ENCODE data around the gene TMEM235.

Gene TMEM235

DNA sequence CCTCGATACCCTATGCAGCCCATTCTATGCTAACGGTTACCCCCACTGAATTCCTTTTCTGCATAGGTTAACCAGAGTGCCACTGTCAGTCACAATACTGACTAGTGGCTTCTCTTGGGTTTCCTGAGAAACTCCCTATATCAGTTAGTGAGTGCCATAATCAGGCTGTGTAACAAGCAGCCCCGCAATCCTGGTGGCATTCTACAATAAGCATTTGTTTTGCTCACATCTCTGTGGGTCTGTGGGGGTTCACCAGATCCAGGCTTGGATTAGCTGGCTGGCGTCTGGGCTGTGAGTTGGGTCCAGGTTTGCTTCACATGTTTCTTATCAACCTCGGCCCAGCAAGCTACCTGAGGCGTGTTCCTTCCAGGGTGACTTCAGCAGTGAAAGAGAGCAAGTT is 42.4 kb downstream of the TMEM235 start:
- DNase-seq, result no peak

DNA sequence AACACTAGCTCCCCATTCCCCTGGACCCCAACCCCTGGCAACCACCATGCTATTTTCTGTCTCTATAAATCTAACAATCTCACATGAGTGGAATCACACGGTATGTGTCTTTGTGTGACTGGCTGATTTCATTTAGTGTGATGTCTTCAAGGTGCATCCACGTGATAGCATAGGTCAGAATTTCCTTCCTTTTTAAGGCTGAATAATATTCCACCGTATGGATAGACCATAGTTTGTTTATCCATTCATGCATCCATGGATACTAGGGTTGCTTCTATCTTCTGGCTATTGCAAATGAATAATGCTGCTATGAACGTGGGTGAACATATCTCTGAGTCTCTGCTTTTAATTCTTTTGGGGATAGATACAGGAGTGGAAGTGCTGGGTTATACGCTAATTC is 43.9 kb downstream of the TMEM235 start:
- no peak for DNase-seq

DNA sequence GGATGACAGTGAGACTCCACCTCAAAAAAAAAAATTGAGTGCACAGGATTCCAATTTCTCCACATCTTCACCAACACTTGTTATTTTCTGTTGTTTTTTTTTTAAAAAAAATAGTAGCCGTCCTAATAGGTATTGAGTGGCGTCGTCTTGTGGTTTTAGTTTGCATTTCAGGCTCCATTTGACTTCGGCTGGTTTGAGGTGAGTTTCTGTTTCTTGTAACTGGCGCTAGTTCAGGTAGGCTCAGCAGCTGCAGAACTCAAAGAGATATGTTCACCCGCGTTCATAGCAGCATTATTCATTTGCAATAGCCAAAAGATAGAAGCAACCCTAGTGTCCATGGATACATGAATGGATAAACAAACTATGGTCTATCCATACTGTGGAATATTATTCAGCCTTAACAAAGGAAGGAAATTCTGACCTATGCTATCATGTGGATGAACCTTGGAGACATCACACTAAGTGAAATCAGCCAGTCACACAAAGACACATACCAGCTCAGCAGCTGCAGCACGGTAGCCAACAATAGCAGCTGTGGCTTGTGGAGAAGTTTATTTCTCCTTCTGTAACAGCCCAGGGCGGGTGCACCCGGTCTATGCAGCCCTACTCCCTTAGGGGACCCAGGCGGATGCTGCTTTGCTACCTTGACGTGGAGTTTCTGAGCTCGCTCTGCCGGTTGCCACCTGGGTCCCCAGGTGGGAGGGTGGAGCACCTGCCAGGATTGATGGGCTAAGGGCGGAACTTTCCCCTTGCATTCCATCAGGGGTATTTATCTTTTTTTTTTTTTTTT is 44.9 kb downstream of the TMEM235 start:
- no peak for DNase-seq

DNA sequence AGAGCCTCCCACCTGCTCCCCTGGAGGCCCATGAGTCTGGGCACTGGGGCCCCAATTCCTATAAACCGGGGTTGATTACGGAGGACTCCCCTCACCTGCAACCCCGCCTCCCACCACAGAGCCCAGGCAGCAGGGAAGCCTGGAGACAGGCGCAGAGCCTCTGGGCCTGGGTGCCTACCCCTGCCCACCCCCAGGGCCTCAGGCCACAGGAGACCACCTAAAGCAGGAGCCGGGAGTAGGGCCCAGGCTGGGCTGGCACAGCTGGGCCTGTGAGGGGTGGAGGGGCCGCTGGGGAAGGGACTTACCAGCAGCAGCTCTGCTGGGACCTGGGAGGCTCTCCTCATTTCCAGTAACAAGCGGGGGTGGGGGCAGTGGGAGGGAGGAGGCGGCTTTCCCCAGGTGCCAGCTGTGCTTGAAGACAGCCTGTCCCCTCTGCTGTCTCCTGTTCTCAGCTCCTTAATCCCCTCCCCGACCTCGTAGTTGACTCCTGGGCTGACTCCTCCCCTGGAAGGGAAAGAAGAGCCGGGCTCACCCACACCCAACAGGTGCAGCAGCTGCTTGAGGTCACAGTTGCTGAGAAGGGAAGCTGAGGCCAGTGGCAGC is 46.8 kb downstream of the TMEM235 start:
- DNase-seq, result no peak

DNA sequence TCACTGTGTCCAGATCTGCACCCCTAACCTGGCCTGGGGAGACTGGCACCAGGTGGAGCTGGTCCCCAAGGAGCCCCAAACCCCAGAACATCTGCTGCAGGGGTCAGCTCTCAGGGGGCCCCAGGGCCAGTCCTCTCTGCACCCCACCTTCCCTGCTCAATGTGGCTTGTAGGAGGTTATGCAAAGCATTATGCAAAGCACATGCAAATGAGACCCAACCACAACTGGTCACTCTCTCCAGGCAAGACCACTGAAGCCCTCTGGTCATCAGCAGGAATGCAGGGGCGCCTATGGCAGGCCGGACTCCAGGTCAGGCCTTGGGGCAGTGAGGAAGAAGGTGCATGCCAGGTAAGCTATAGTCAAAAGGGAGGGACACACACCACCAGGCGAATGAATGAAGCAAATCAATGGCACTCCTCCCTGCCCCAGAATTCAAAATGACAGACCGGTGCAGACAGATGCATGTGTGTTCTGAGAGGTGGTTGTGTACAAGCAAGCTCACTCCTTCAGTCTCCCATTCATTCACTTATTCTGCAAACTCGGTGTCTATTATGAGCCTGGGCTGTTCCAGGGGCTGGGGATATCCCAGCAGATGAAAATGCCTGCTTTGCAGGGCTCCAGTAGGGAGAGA is 48.0 kb downstream of the TMEM235 start:
- DNase-seq, result no peak

DNA sequence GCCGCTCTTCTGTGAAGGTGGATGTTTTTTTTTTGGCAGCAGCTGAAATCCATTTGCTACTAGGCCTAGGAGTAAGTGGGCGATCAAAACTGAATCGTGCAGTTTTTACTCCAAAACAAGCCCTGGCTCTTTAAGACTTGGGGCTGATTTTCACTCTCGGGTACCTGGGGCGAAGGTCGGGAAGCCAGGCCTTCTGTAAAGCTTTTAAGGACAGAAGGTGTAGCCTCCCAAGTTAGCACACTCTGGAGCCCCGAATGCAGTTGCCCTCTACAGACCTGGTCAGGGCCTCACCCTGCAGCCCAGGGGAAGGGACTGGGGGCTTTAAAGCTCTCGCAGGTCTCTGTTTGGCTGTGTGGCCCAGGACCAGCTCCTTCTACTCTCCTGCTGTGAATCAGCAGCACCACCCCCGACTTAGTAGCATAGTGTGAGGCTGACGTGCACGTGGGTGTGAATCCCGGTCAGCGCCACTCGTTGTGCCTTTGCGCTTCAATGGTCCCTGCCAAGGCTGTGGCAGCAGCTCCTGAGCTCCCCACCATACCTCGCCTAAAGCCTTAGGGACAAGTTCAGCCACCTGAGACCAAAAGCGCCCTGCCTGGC is 49.9 kb downstream of the TMEM235 start:
- DNase-seq, result no peak

DNA sequence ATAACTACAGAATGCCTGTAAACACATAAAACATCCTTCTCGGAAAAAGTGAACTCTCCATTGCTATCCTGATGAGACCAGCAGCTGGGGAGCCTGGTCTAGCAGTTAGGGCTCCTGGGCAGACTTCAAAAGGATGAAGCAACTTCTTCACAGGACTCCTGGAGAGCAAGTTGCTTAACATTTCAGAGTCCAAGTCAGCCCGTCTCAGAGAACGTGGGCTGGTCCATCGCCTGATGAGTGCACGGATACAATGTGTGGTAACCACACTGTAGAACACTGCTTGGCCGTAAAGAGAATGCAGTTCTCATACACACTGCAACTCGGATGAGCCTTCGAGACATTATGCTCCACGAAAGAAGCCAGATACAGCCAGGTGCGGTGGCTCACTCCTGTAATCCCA is 52.7 kb downstream of the TMEM235 start:
- no peak for DNase-seq

DNA sequence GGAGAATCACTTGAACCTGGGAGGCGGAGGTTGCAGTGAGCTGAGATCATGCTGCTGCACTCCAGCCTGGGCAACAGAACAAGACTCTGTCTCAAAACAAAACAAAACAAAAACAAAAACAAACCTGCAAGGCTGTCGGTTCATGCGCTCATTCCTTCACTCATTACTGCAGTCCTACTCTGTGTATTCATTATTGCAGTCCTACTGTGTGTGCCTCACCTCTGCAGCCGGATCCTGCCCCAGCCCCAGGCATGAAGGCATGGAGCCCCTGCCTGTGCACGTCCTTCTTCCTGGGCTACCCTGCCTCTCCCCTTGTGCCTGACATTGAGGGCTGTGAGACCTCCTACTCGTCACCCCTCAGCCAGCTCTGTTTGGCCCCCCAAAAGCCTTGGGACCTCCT is 57.6 kb downstream of the TMEM235 start:
- no peak for DNase-seq

DNA sequence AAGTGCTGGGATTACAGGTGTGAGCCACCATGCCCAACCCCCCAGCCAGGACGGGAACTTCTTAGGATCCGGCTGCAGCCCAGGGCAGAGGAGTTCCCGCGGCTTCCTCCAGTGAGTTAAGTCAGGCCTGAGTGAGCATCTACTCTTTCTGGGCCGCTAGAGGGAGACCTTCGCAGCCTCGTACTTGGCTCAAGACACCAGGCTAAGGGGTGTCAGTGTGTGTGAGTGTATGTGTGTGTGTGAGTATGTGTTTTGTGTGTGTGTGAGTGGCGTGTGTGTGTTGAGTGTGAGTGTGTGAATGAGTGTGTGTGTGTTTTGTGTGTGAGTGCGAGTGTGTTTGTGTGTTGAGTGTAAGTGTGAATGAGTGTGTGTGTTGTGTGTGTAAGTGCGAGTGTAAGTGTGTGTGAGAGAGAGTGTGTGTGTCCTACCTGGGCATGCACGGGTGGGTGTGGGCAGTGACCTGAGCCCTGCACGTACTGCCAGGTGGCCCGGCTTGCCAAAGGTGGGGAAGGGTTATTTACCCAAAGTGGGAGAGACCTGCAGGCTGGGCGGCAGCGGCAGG is 58.5 kb downstream of the TMEM235 start:
- DNase-seq, result peak; percentile 70

Measured in DMS79 treated with DMSO at 0.1 percent for 48 hours (cell line).